ENCODE measurements around the gene PMAIP1. TPM values are rescaled to one million over a fixed set of nuclear protein-coding genes. Genes with fewer than 3 reads are reported as not detected.
A peak's percentile ranks its signal among the peaks of the same experiment; 100 is the strongest.

PMAIP1 gene
- polyA plus RNA-seq, 1 donor from 2014 or later, result 89.4 TPM

DNA sequence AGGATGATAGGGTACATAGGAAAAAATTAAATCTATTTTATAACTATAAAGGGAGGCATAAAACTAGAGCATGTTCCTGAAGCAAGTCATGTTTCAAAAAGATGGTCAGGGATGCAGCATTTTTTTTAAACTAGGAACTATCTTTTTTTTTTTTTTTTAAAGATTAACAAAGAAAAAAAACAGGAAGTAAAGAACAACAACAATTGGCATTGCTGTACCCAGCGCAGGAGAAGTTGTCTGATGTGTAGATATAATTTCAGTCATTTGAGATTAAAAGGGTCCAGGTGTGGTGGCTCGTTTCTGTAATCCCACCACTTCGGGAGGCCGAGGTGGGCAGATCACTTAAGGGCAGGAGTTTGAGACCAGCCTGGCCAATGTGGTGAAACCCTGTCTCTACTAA is 41.5 kb downstream of the PMAIP1 start:
- no peaks in the 10 kb centered on the region for H3K36me3 Mint-ChIP-seq
- no peak overlapping the region for H3K27ac Mint-ChIP-seq
- H3K9me3 Mint-ChIP-seq, result no peaks in the 10 kb centered on the region
- H3K4me3 Mint-ChIP-seq, result peak overlapping the region in 2 of 4 donors; percentile 21 to 84
- peaks cover 3 to 8% (median 5%) of the 10 kb centered on the region in 3 donors for H3K4me1 Mint-ChIP-seq
- no peaks in the 10 kb centered on the region for H3K27me3 Mint-ChIP-seq

DNA sequence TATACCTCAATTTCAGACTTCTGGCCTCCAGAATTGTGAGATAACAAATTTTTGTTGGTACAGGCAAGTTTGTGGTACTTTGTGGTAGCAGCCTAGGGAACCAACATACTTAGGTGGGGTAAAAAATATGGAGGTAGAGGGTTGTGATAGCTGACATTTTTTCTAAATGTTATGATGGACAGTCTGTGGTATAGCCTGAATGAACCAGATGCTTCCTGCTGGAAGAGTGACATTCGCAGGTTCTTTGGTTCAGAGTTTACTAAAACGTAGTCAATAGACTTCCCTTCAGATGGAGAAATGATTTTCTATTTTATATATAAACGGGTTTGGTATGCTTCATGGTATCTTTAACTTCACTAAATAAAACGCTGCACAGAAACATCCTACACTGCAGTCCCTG is 42.8 kb downstream of the PMAIP1 start:
- Mint-ChIP-seq H3K27ac (no peak overlapping the region), H3K27me3 (no peaks in the 10 kb centered on the region), H3K9me3 (no peaks in the 10 kb centered on the region), H3K36me3 (no peaks in the 10 kb centered on the region), H3K4me1 (peaks cover 3 to 8% (median 5%) of the 10 kb centered on the region in 3 donors), H3K4me3 (no peak overlapping the region)

DNA sequence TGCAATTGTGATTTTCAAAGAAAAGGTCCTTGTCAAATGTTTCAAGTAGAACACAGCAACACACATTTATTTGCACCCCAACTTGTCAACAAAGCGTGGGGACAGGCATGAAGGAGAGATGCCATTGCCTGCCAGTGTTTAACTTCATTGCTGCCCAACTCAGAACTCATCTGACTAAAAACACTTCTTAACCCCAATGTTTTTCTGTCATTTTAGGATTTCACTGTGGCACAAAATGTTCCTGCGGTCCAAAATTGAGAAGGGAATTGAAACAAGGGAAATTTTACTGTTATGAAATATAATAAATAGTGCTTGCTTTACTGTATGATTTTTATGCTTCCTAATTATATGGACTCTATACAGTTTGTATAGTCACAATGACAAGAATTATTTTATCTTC is 45.7 kb downstream of the PMAIP1 start:
- Mint-ChIP-seq H3K27ac (no peak overlapping the region), H3K9me3 (no peaks in the 10 kb centered on the region), H3K4me3 (no peak overlapping the region), H3K4me1 (peaks cover 4 to 8% (median 6%) of the 10 kb centered on the region in 3 donors), H3K36me3 (no peaks in the 10 kb centered on the region), H3K27me3 (no peaks in the 10 kb centered on the region)

DNA sequence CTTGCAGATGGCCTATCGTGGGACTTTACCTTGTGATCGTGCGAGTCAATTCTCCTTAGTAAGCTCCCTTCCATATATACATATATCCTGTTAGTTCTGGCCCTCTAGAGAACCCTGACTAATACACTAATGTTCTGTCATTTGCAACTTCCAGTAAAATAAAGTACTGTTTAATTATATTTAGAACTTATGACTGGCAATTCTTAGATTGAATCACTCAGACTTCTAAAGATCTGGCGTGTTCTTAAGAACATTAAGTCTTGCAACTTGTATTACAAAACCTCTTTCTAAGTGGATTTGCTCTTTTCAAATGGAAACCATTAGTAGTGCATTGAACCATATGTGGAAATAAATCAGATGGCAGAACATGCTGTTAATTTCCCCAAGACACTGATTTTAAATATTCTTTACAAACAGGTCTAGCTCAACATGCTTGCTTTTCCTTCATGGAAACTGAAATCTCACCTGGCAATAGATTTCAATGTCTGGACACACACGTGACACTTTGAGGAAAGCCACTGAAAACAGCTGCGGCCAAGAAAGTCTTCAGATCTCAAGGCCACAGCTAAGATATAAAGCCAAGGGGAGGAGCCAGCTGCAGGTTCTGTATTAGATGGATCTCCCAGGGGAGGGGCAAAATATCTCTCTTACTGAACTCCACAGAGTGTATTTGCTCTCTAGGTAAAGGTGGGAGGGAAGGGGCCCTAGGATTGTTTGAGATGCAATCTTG is 50.6 kb downstream of the PMAIP1 start:
- Mint-ChIP-seq H3K27me3 (no peaks in the 10 kb centered on the region), H3K27ac (no peak overlapping the region), H3K9me3 (no peaks in the 10 kb centered on the region), H3K4me1 (peaks cover 8 to 20% (median 9%) of the 10 kb centered on the region in 3 donors), H3K36me3 (no peaks in the 10 kb centered on the region), H3K4me3 (no peak overlapping the region)

DNA sequence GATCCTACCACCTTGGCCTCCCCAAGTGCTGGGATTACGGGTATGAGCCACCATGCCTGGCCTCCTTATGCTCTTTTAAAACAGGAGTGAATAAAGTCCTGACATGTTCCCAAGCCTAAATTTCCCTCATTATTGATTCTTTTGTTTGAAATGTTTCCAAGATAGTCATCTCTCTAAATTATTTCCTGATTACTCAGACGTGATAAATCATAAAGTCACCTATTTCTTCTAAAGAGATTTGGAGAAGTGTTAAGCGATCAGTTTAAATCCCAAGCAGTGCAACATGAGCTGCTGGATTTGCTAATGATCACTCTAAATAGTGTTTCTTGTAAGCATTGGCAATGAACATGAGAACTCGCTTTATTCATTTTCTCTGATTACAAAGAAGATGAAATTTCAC is 51.8 kb downstream of the PMAIP1 start:
- Mint-ChIP-seq H3K4me3 (no peak overlapping the region), H3K27ac (peak overlapping the region in 1 of 3 donors; percentile 45), H3K36me3 (no peaks in the 10 kb centered on the region), H3K4me1 (peaks cover 9 to 20% (median 12%) of the 10 kb centered on the region in 3 donors), H3K9me3 (no peaks in the 10 kb centered on the region), H3K27me3 (no peaks in the 10 kb centered on the region)

DNA sequence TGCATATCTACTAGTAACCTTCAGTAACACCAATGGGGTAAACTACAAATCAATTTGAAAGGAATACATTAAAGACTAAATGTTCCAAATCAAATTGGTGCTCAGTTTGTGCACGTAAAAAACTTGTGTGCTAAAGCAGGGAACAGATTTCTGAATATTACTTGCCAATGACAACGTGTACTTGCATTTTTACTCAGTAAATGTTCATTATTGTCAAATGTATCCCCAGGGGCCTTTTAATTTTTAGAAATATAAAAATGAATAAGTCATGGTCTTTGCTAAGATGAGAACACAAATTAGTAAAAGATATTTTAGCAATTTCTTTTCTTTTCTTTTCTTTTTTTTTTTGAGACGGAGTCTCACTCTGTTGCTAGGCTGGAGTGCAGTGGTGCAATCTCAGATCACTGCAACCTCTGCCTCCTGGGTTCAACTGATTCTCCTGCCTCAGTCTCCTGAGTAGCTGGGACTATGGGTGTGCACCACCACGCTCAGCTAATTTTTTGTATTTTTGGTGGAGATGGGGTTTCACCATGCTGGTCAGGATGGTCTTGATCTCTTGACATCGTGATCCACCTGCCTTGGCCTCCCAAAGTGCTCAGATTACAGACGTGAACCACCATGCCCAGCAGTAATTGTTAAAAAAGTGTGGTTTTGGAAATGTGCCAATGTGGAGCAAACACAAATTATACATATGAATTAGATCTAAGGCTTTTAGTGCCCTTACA is 52.6 kb downstream of the PMAIP1 start:
- Mint-ChIP-seq H3K36me3 (no peaks in the 10 kb centered on the region), H3K4me1 (peaks cover 12 to 20% (median 12%) of the 10 kb centered on the region in 3 donors), H3K27ac (peak overlapping the region in 1 of 3 donors; percentile 45), H3K27me3 (no peaks in the 10 kb centered on the region), H3K9me3 (no peaks in the 10 kb centered on the region), H3K4me3 (no peak overlapping the region)

Other genes with a start within 250 kb of the PMAIP1 start
- gene CCBE1, start 202.6 kb upstream of the PMAIP1 start, polyA plus RNA-seq, result not detected